Naive thymus-derived CD4-positive, alpha-beta T cell (primary cell): ENCODE measurements around the gene PKN2. TPM values are rescaled to one million over a fixed set of nuclear protein-coding genes. Genes with fewer than 3 reads are reported as not detected.

ENCODE experiments used
- polyA plus RNA-seq, 2 donors: library from polyadenylated mRNA; unstranded; fragments of 300-500 nt; fragmentation: Illumina TruSeq; gene quantifications; one replicate each; pipeline ENCODE4 v1.2.3, GENCODE V29; 2021
- total RNA-seq, 6 experiments: library from RNA in 5 of 6; stranded (reverse) in 5 of 6; gene quantifications; 1 replicate in 5 of 6; 2 replicates in 1 of 6; pipeline ENCODE4 v1.2.3 and lab custom pipeline; 2021 to 2026

PKN2 gene
- total and polyA plus RNA-seq, 7 experiments from 2014 or later, result 9.0 to 53.8 (median 44.2) TPM

Other genes with a start within 250 kb of the PKN2 start
- 10 to 100 TPM; 41.3 to 53.6 (median 47.3) TPM for gene GTF2B, start 207.3 kb downstream of the PKN2 start, total RNA-seq
- 10 to 100 TPM; 56.1 to 88.4 TPM for gene GTF2B, start 207.3 kb downstream of the PKN2 start, polyA plus RNA-seq